Heart left ventricle (tissue), 13 donors: Measurements from ENCODE around the gene HMGN1.

Source experiments
- CTCF ChIP-seq, 12 donors: fragments of 200-600 bp; sonication (generic) in 4 of 12; IDR thresholded peaks; one replicate each; pipeline versions ENCODE4 v1.5.0 to v1.8.0; 2018 to 2022; ENCODE audit warnings: antibody characterized with exemption in 12 of 12, mild to moderate bottlenecking in 5 of 12
- POLR2A ChIP-seq, 2 donors: fragments of 450-650 bp; IDR thresholded peaks; one replicate each; pipeline ENCODE4 v1.6.1; 2017; ENCODE audit warnings: antibody characterized with exemption in 2 of 2, mild to moderate bottlenecking in 2 of 2, moderate library complexity in 2 of 2
- donor health status: ischemic (EF 13 %, LVEDD 7.1; RV severe dilation, severe dysfunction).
- donor health status: DM: no; HTN: yes; CAD: no.
- donor health status: DM: no; HTN: no; CAD: no.
- donor health status: ischemic (EF 25% LVEDD 6.9; RV normal size, moderate dysfunction).
- donor health status: ischemic (EF 25% LVEDD 5.7; RV mildly dilated, moderate dysfunction).
- donor health status: ischemic (EF 35%, LVEDD 5.7; RV mildly dilated, moderate dysfunction).
- donor health status: nonischemic (EF 11% LVEDD 7.7; RV severe dilation, severe dysfunction).
- donor health status: DM: yes; HTN: yes; CAD: no.
- donor health status: PGD.
- donor health status: ischemic (EF 29% LVEDD 5.4; RV normal size, mild dysfunction).
- donor health status: nonischemic (EF 23%, LVEDD 6.1; RV moderate dilation, normal function).

DNA sequence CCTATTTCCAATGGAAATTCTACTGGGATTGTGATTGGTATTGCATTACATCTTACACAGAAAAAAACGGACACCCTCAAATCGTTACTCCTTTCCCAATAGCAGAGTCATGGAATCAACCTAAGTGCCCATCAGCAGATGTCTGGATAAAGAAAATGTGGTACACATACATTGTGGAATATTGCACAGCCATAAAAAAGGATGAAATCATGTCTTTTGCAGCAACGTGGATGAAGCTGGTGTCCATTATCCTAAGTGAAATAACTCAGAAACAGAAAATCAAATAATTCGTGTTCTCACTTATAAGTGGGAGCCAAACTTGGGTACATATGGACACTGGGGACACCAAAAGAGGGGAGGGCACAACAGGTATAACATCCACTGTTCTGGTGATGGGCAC lies 14.3 kb downstream of the HMGN1 start:
- no peak for TF ChIP-seq POLR2A (IDR thresholded peaks at IDR 0.05)
- no peak for TF ChIP-seq CTCF (IDR thresholded peaks at IDR 0.05)
